IMR-90 (cell line): ENCODE data around the gene AATF. TPM values are rescaled to one million over a fixed set of nuclear protein-coding genes. Genes with fewer than 3 reads are reported as not detected.

ENCODE experiments used
- ATAC-seq: fragments of 200-7000 bp; cut with Tn5 transposase; 2 replicates; pipeline ENCODE4 v1.9.1; 2020; ENCODE audit warnings: low read depth, mild to moderate bottlenecking, moderate library complexity
- BruUV-seq: library from RNA; stranded (reverse); fragments of 400-500 nt; replicated peaks from 2 replicates; lab custom pipeline; 2021; lab: Mats Ljungman, UMichigan
- CTCF ChIA-PET: fragments of 300-600 bp; formaldehyde crosslinking; extraction: SDS; loops from one replicate; lab custom pipeline; 2021; ENCODE audit warnings: antibody characterized with exemption; lab: Yijun Ruan, JAX
- POLR2A ChIA-PET: fragments of 300-600 bp; sonication (Branson Sonifier 250); formaldehyde crosslinking; loops from one replicate; lab custom pipeline; 2022; ENCODE audit warnings: antibody characterized with exemption; ENCODE audit not compliant: unreplicated experiment; lab: Charles Lee
- DNase-seq: peaks from one replicate; pipeline ENCODE4 v3.0.0; 2013
- H2AFZ ChIP-seq: replicated peaks from 2 replicates; pipeline ENCODE3; 2013; ENCODE audit warnings: low read length, mild to moderate bottlenecking; ENCODE audit not compliant: poor library complexity
- H2AK5ac ChIP-seq: 2 replicates; pipeline ENCODE4 v1.6.1; 2013; ENCODE audit warnings: low read depth, low read length, inconsistent platforms
- H2AK9ac ChIP-seq: replicated peaks from 2 replicates; pipeline ENCODE3; 2013; ENCODE audit warnings: mild to moderate bottlenecking, low read depth, low read length, moderate library complexity; ENCODE audit not compliant: poor library complexity
- H2BK120ac ChIP-seq: 2 replicates; pipeline ENCODE4 v1.6.1; 2013; ENCODE audit warnings: low read depth, low read length, inconsistent platforms
- H2BK15ac ChIP-seq: 3 replicates; pipeline ENCODE4 v1.6.1; 2013; ENCODE audit warnings: low read depth, low read length, inconsistent platforms
- H2BK20ac ChIP-seq: 2 replicates; pipeline ENCODE4 v1.6.1; 2013; ENCODE audit warnings: low read depth, mild to moderate bottlenecking, inconsistent platforms, low read length, moderate library complexity
- H2BK5ac ChIP-seq: 2 replicates; pipeline ENCODE4 v1.6.1; 2013; ENCODE audit warnings: mild to moderate bottlenecking, low read depth, low read length, inconsistent platforms; ENCODE audit not compliant: poor library complexity, severe bottlenecking
- H3K14ac ChIP-seq: replicated peaks from 2 replicates; pipeline ENCODE4 v1.6.1; 2013; ENCODE audit warnings: low read depth, low read length, inconsistent platforms
- H3K18ac ChIP-seq: 2 replicates; pipeline ENCODE4 v1.6.1; 2013; ENCODE audit warnings: low read depth, low read length, control low read depth
- H3K23ac ChIP-seq: 2 replicates; pipeline ENCODE4 v1.6.1; 2013; ENCODE audit warnings: low read depth, low read length, inconsistent platforms
- H3K27ac ChIP-seq: 2 replicates; pipeline ENCODE4 v1.5.1; 2013; ENCODE audit warnings: mild to moderate bottlenecking, control low read depth, low read length; ENCODE audit not compliant: insufficient read depth
- H3K27me3 ChIP-seq: 2 replicates; pipeline ENCODE4 v1.6.1; 2013; ENCODE audit warnings: low read length; ENCODE audit not compliant: control insufficient read depth, insufficient read depth
- H3K36me3 ChIP-seq: 2 replicates; pipeline ENCODE4 v1.6.1; 2013; ENCODE audit warnings: low read length, mixed read lengths; ENCODE audit not compliant: control insufficient read depth, insufficient read depth
- H3K4ac ChIP-seq: 2 replicates; pipeline ENCODE4 v1.6.1; 2013; ENCODE audit warnings: low read depth, low read length, inconsistent platforms
- H3K4me1 ChIP-seq: 2 replicates; pipeline ENCODE4 v1.6.1; 2013; ENCODE audit warnings: low read length, mixed read lengths; ENCODE audit not compliant: control insufficient read depth, insufficient read depth
- H3K4me2 ChIP-seq: 2 replicates; pipeline ENCODE4 v1.6.1; 2013; ENCODE audit warnings: low read depth, mild to moderate bottlenecking, control low read depth, low read length, moderate library complexity
- H3K4me3 ChIP-seq: 2 replicates; pipeline ENCODE4 v1.5.1; 2013; ENCODE audit warnings: low read depth, mild to moderate bottlenecking, control low read depth, low read length, moderate library complexity; ENCODE audit not compliant: insufficient read depth
- H3K56ac ChIP-seq: 2 replicates; pipeline ENCODE4 v1.6.1; 2013; ENCODE audit warnings: low read length, inconsistent platforms; ENCODE audit not compliant: insufficient read depth; ENCODE audit errors: extremely low read depth
- H3K79me1 ChIP-seq, 2 experiments: 2 replicates each; pipeline ENCODE4 v1.6.1; 2013; ENCODE audit warnings: low read length in 2 of 2, inconsistent platforms in 1 of 2, low read depth in 1 of 2
- H3K9ac ChIP-seq: 2 replicates; pipeline ENCODE4 v1.6.1; 2013; ENCODE audit warnings: low read depth, low read length, control low read depth
- H3K9me1 ChIP-seq: 2 replicates; pipeline ENCODE4 v1.6.1; 2013; ENCODE audit warnings: low read length, inconsistent platforms; ENCODE audit not compliant: insufficient read depth
- H3K9me3 ChIP-seq: 2 replicates; pipeline ENCODE4 v1.6.1; 2013; ENCODE audit warnings: low read length; ENCODE audit not compliant: control insufficient read depth, insufficient read depth
- H4K20me1 ChIP-seq: 2 replicates; pipeline ENCODE4 v1.6.1; 2013; ENCODE audit warnings: low read length, inconsistent platforms; ENCODE audit not compliant: insufficient read depth
- H4K5ac ChIP-seq: 2 replicates; pipeline ENCODE4 v1.6.1; 2013; ENCODE audit warnings: mild to moderate bottlenecking, low read depth, low read length, control low read depth
- H4K8ac ChIP-seq, 2 experiments: 2 replicates each; pipeline ENCODE4 v1.6.1; 2013; ENCODE audit warnings: low read depth in 2 of 2, low read length in 2 of 2, control low read depth in 1 of 2, inconsistent platforms in 1 of 2
- H4K91ac ChIP-seq: 2 replicates; pipeline ENCODE4 v1.6.1; 2013; ENCODE audit warnings: low read depth, low read length, inconsistent platforms; ENCODE audit not compliant: insufficient read depth
- BHLHE40 ChIP-seq: fragments of 150-350 bp; IDR thresholded peaks from 2 replicates; pipeline ENCODE4 v1.6.1; 2016; ENCODE audit warnings: mild to moderate bottlenecking, low read depth, low read length
- CEBPB ChIP-seq: IDR thresholded peaks from 2 replicates; pipeline ENCODE4 v1.6.1; 2012; ENCODE audit warnings: low read depth, low read length, improper control_type of control experiment
- CHD1 ChIP-seq: IDR thresholded peaks from 2 replicates; pipeline ENCODE4 v1.6.1; 2012; ENCODE audit warnings: low read depth, low read length, improper control_type of control experiment
- FOS ChIP-seq: fragments of 150-350 bp; IDR thresholded peaks from 2 replicates; pipeline ENCODE4 v1.6.1; 2016; ENCODE audit warnings: low read depth, low read length
- MAFK ChIP-seq: IDR thresholded peaks from 2 replicates; pipeline ENCODE4 v1.6.1; 2012; ENCODE audit warnings: low read depth, low read length, improper control_type of control experiment
- MAZ ChIP-seq: IDR thresholded peaks from 2 replicates; pipeline ENCODE4 v1.6.1; 2012; ENCODE audit warnings: low read depth, mild to moderate bottlenecking, low read length, improper control_type of control experiment, moderate library complexity, borderline replicate concordance
- MXI1 ChIP-seq: IDR thresholded peaks from 2 replicates; pipeline ENCODE4 v1.6.1; 2012; ENCODE audit warnings: low read depth, mild to moderate bottlenecking, low read length, moderate library complexity, borderline replicate concordance
- POLR2A ChIP-seq: IDR thresholded peaks from 2 replicates; pipeline ENCODE4 v1.6.1; 2012; ENCODE audit warnings: mild to moderate bottlenecking, low read depth, low read length
- RAD21 ChIP-seq: IDR thresholded peaks from 2 replicates; pipeline ENCODE4 v1.6.1; 2012; ENCODE audit warnings: low read length, improper control_type of control experiment
- RCOR1 ChIP-seq: IDR thresholded peaks from 2 replicates; pipeline ENCODE4 v1.6.1; 2012; ENCODE audit warnings: mild to moderate bottlenecking, low read length, improper control_type of control experiment; ENCODE audit not compliant: insufficient replicate concordance
- RFX5 ChIP-seq: IDR thresholded peaks from 2 replicates; pipeline ENCODE4 v1.8.0; 2012; ENCODE audit warnings: low read depth, mild to moderate bottlenecking, low read length, moderate library complexity
- SMC3 ChIP-seq: fragments of 150-350 bp; IDR thresholded peaks from 2 replicates; pipeline ENCODE4 v1.6.1; 2016; ENCODE audit warnings: low read depth, mild to moderate bottlenecking, antibody characterized with exemption, low read length, moderate library complexity
- WGBS, 2 experiments: methylation state at CpG; one replicate each; pipeline versions ENCODE4 v1.1.5 to v1.1.7; 2013; ENCODE audit warnings: missing lambda C conversion rate in 2 of 2; ENCODE audit not compliant: insufficient read length in 1 of 2; ENCODE audit errors: extremely low coverage in 2 of 2; 5-methylcytosine and 5-hydroxymethylcytosine counted together
- dilution Hi-C: fragments of 300-500 bp; cut with HindIII; formaldehyde crosslinking; loops from one replicate; pipeline ENCODE4 v1.14.3; 2018; ENCODE audit warnings: low sequenced_read_pairs; ENCODE audit not compliant: unreplicated experiment
- in situ Hi-C: fragments of 300-500 bp; cut with MboI; formaldehyde crosslinking; loops from 3 replicates; pipeline ENCODE4 v1.14.3; 2019; ENCODE audit warnings: low sequenced_read_pairs, inconsistent platforms, mixed read lengths
- intact Hi-C: fragments of 100-400 bp; cut with micrococcal nuclease; formaldehyde crosslinking; loops from 2 replicates; pipeline ENCODE4 v1.10.0; 2022
- polyA plus RNA-seq, 3 experiments: library from polyadenylated mRNA; depleted of rRNA; stranded (reverse); fragments of >200 nt; gene quantifications; 2 replicates each; pipeline ENCODE4 v1.2.3, GENCODE V29; 2012; ENCODE audit warnings: low replicate concordance in 1 of 3
- total RNA-seq: library from RNA; depleted of rRNA; stranded (reverse); fragments of >200 nt; gene quantifications from 2 replicates; pipeline ENCODE4 v1.2.3, GENCODE V29; 2012
- TF ChIP-seq, protein P1 (sequence below): fragments of 150-350 bp; IDR thresholded peaks from 2 replicates; pipeline ENCODE4 v1.6.1; 2017; ENCODE audit warnings: mild to moderate bottlenecking, antibody characterized with exemption, low read length, low read depth
- TF ChIP-seq, protein P2 (sequence below): fragments of 150-350 bp; IDR thresholded peaks from 2 replicates; pipeline ENCODE4 v1.6.1; 2016; ENCODE audit warnings: low read depth, mild to moderate bottlenecking, low read length, moderate library complexity, borderline replicate concordance
- TF ChIP-seq, protein P3 (sequence below): conservative IDR thresholded peaks from 2 replicates; pipeline ENCODE4 v1.5.1; 2012; ENCODE audit warnings: mild to moderate bottlenecking, low read depth, low read length, improper control_type of control experiment

AATF gene
- total and polyA plus RNA-seq, 2 of the 4 experiments (the other 2 are of a cell fraction) = 21.0 to 34.8 TPM

DNA sequence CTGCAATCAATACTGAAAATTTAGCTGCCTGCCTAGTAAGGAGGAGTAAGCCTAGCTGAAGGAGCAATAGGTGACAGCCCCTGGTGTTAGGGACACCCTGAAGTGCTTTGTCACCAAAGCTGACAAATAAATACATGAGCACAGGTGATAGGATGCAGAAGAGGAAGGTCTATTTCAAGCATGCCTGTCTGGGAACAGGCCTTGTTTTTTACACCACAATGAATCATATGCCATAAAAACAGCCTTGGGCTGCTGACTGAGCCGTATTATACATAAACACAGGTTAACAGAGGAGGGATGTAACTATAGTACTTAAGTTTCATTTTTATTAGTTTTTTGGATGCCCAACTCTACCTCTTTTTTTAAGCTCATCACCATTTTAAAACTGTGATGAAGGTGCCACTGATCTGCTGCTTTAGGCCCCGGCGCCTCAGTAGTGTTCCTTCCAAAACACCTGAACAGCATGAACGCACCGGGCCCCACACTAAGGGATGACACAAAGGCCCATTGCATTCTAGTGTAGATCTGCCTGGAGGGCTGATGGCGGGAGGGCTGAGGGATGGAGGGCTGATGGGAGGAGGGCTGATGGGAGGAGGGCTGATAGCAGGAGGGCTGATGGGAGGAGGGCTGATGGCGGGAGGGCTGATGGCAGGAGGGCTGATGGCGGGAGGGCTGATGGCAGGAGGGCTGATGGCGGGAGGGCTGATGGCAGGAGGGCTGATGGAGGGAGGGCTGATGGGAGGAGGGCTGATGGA lies 150.3 kb downstream of the AATF start:
- intact Hi-C loops (no loop called here), in situ Hi-C loops (no loop called here)
- DNase-seq = peak; percentile 57
- TF ChIP-seq MAFK (no peak), SMC3 (no peak), MAZ (no peak), CHD1 (no peak), POLR2A (no peak), BHLHE40 (no peak), RFX5 (no peak), CEBPB (no peak), RCOR1 (no peak), RAD21 (no peak), MXI1 (no peak), FOS (no peak)
- TF ChIP-seq, protein P1, sequence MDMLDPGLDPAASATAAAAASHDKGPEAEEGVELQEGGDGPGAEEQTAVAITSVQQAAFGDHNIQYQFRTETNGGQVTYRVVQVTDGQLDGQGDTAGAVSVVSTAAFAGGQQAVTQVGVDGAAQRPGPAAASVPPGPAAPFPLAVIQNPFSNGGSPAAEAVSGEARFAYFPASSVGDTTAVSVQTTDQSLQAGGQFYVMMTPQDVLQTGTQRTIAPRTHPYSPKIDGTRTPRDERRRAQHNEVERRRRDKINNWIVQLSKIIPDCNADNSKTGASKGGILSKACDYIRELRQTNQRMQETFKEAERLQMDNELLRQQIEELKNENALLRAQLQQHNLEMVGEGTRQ = no peak
- TF ChIP-seq, protein P2, sequence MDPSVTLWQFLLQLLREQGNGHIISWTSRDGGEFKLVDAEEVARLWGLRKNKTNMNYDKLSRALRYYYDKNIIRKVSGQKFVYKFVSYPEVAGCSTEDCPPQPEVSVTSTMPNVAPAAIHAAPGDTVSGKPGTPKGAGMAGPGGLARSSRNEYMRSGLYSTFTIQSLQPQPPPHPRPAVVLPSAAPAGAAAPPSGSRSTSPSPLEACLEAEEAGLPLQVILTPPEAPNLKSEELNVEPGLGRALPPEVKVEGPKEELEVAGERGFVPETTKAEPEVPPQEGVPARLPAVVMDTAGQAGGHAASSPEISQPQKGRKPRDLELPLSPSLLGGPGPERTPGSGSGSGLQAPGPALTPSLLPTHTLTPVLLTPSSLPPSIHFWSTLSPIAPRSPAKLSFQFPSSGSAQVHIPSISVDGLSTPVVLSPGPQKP = no peak
- TF ChIP-seq, protein P3, sequence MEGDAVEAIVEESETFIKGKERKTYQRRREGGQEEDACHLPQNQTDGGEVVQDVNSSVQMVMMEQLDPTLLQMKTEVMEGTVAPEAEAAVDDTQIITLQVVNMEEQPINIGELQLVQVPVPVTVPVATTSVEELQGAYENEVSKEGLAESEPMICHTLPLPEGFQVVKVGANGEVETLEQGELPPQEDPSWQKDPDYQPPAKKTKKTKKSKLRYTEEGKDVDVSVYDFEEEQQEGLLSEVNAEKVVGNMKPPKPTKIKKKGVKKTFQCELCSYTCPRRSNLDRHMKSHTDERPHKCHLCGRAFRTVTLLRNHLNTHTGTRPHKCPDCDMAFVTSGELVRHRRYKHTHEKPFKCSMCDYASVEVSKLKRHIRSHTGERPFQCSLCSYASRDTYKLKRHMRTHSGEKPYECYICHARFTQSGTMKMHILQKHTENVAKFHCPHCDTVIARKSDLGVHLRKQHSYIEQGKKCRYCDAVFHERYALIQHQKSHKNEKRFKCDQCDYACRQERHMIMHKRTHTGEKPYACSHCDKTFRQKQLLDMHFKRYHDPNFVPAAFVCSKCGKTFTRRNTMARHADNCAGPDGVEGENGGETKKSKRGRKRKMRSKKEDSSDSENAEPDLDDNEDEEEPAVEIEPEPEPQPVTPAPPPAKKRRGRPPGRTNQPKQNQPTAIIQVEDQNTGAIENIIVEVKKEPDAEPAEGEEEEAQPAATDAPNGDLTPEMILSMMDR = no peak

More for the DNA sequence above, 150.3 kb downstream of the AATF start:
- no peak overlapping the region for H4K5ac ChIP-seq
- H2BK20ac ChIP-seq = no peak overlapping the region
- no peaks in the 10 kb centered on the region for H3K27me3 ChIP-seq
- H3K4me2 ChIP-seq = no peak overlapping the region
- H3K4me3 ChIP-seq = no peak overlapping the region
- CTCF ChIA-PET = interaction anchor here (0.7 kb wide), 1 partner anchor 53 kb away, joined by 3 read pairs; no protein-coding TSS in a partner anchor
- no peak overlapping the region for H2BK5ac ChIP-seq
- H3K9me3 ChIP-seq = no peaks in the 10 kb centered on the region
- no peak overlapping the region for H3K18ac ChIP-seq
- no peak overlapping the region for H3K14ac ChIP-seq
- POLR2A ChIA-PET = no interaction called here
- dilution Hi-C loops = no loop called here
- H2AFZ ChIP-seq = no peak overlapping the region
- H4K20me1 ChIP-seq = no peaks in the 10 kb centered on the region
- H3K79me1 ChIP-seq = no peaks in the 10 kb centered on the region
- H2AK9ac ChIP-seq = no peak overlapping the region
- no peak overlapping the region for H4K91ac ChIP-seq
- H4K8ac ChIP-seq = no peak overlapping the region
- 100% methylated on average over 2 of the region's 9 CpGs; no CpG with 5 or more reads in 1 of the 2 experiments for WGBS, 2 experiments
- no peak overlapping the region for H3K27ac ChIP-seq
- no peak overlapping the region for H2BK15ac ChIP-seq
- H3K4me1 ChIP-seq = peaks cover 2% of the 10 kb centered on the region; the same call in 1 of the 2 replicates
- peaks cover 34% of the 10 kb centered on the region for H3K36me3 ChIP-seq
- no TSS peak for BruUV-seq
- peaks cover 7% of the 10 kb centered on the region; the same call in 1 of the 2 replicates for H3K9me1 ChIP-seq
- ATAC-seq = peak; percentile 64; the same call in 1 of the 2 replicates
- no peak overlapping the region for H2AK5ac ChIP-seq
- no peak overlapping the region for H3K9ac ChIP-seq
- H3K4ac ChIP-seq = no peak overlapping the region
- no peak overlapping the region for H2BK120ac ChIP-seq
- H3K56ac ChIP-seq = no peak overlapping the region
- H3K23ac ChIP-seq = no peak overlapping the region
